ENCODE data around the gene GRB10. TPM values are rescaled to one million over a fixed set of nuclear protein-coding genes. Genes with fewer than 3 reads are reported as not detected.

GRB10 gene
- polyA plus RNA-seq, 3 donors, result 1.3 to 3.1 (median 1.5) TPM

GRCh38 chr7:50812841-50813475, 30.3 kb upstream of the GRB10 start:
- Mint-ChIP-seq H3K27ac (no peak overlapping the region), H3K4me3 (no peak overlapping the region), H3K27me3 (ENCODE audit: low read depth in 3 of 3) (peaks cover 0 to 6% (median 2%) of the 10 kb centered on the region in 3 donors), H3K4me1 (no peaks in the 10 kb centered on the region), H3K9me3 (peaks cover 0 to 2% (median 0%) of the 10 kb centered on the region in 7 donors), H3K36me3 (no peaks in the 10 kb centered on the region)
- Histone ChIP-seq H4K20me1 (ENCODE audit: insufficient read depth, low read length) (no peaks in the 10 kb centered on the region), H3K4me1 (ENCODE audit: control insufficient read depth in 1 of 2, insufficient read depth in 2 of 2, low read length in 2 of 2) (no peaks in the 10 kb centered on the region), H2AFZ (ENCODE audit: insufficient read depth, low read depth, low read length, poor library complexity, severe bottlenecking) (no peak overlapping the region), H3K79me2 (ENCODE audit: insufficient read depth, low read length) (no peaks in the 10 kb centered on the region), H3K27ac (ENCODE audit: low read depth in 1 of 2, low read length in 2 of 2) (no peak overlapping the region), H3K9me3 (replicated peaks in 1 of 2; ENCODE audit: control insufficient read depth in 1 of 2, insufficient read depth in 1 of 2, low read length in 2 of 2) (no peaks in the 10 kb centered on the region), H3K36me3 (replicated peaks in 1 of 2; ENCODE audit: control insufficient read depth in 1 of 2, insufficient read depth in 2 of 2, low read length in 2 of 2) (no peaks in the 10 kb centered on the region), H3K9ac (ENCODE audit: insufficient read depth, low read length, poor library complexity, severe bottlenecking) (no peak overlapping the region), H3K4me3 (replicated peaks in 1 of 3; ENCODE audit: low read depth in 2 of 3, low read length in 3 of 3) (no peak overlapping the region), H3K4me2 (replicated peaks; ENCODE audit: extremely low read depth, low read length, poor library complexity, severe bottlenecking) (no peak overlapping the region), H3K27me3 (ENCODE audit: control insufficient read depth in 2 of 2, insufficient read depth in 2 of 2, low read length in 2 of 2) (no peaks in the 10 kb centered on the region)
- intact Hi-C loops (cut with micrococcal nuclease), result no loop called here
- TF ChIP-seq, protein P1, sequence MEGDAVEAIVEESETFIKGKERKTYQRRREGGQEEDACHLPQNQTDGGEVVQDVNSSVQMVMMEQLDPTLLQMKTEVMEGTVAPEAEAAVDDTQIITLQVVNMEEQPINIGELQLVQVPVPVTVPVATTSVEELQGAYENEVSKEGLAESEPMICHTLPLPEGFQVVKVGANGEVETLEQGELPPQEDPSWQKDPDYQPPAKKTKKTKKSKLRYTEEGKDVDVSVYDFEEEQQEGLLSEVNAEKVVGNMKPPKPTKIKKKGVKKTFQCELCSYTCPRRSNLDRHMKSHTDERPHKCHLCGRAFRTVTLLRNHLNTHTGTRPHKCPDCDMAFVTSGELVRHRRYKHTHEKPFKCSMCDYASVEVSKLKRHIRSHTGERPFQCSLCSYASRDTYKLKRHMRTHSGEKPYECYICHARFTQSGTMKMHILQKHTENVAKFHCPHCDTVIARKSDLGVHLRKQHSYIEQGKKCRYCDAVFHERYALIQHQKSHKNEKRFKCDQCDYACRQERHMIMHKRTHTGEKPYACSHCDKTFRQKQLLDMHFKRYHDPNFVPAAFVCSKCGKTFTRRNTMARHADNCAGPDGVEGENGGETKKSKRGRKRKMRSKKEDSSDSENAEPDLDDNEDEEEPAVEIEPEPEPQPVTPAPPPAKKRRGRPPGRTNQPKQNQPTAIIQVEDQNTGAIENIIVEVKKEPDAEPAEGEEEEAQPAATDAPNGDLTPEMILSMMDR (IDR thresholded peaks at IDR 0.05), result no peak
- DNase-seq, result no peak
- WGBS (ENCODE audit: insufficient coverage), result 86% methylated on average over 1 of the region's 1 CpG

DNA sequence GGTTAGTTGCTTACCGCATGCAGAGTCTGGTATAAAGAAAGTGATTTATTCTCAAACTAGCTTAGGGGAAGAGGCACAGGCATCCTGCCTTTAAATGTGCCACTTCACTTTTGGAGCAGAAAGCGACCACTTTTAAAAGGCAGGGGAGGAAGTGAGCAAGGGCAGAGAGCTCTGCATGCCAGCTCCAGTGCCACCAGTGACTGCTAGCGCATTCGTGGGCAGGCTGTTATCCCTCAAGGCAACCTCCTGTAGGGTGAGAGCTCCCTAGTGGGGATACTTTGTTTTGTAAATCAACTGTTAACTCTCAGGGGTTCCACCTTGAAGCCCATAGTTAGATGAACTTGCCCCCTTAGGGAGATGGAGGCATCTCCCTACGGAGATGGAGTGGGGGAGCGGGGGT, 29.4 kb upstream of the GRB10 start:
- peaks cover 0 to 7% (median 2%) of the 10 kb centered on the region in 3 donors for H3K27me3 Mint-ChIP-seq (ENCODE audit: low read depth in 3 of 3)
- H3K27ac Mint-ChIP-seq, result no peak overlapping the region
- TF ChIP-seq, protein P1 (IDR thresholded peaks at IDR 0.05), result no peak

More for the DNA sequence above, 29.4 kb upstream of the GRB10 start:
- DNase-seq, result no peak
- no peaks in the 10 kb centered on the region for H3K27me3 ChIP-seq (ENCODE audit: control insufficient read depth in 2 of 2, insufficient read depth in 2 of 2, low read length in 2 of 2)
- no peaks in the 10 kb centered on the region for H3K79me2 ChIP-seq (ENCODE audit: insufficient read depth, low read length)
- no peaks in the 10 kb centered on the region for H4K20me1 ChIP-seq (ENCODE audit: insufficient read depth, low read length)
- no peak overlapping the region for H3K4me3 ChIP-seq (replicated peaks in 1 of 3; ENCODE audit: low read depth in 2 of 3, low read length in 3 of 3)
- H3K9ac ChIP-seq (ENCODE audit: insufficient read depth, low read length, poor library complexity, severe bottlenecking), result no peak overlapping the region
- H2AFZ ChIP-seq (ENCODE audit: insufficient read depth, low read depth, low read length, poor library complexity, severe bottlenecking), result no peak overlapping the region
- Mint-ChIP-seq H3K9me3 (peaks cover 0 to 2% (median 0%) of the 10 kb centered on the region in 7 donors), H3K4me3 (no peak overlapping the region), H3K36me3 (no peaks in the 10 kb centered on the region), H3K4me1 (no peaks in the 10 kb centered on the region)
- intact Hi-C loops (cut with micrococcal nuclease), result no loop called here
- no peak overlapping the region for H3K27ac ChIP-seq (ENCODE audit: low read depth in 1 of 2, low read length in 2 of 2)
- H3K4me1 ChIP-seq (ENCODE audit: control insufficient read depth in 1 of 2, insufficient read depth in 2 of 2, low read length in 2 of 2), result no peaks in the 10 kb centered on the region
- no peak overlapping the region for H3K4me2 ChIP-seq (replicated peaks; ENCODE audit: extremely low read depth, low read length, poor library complexity, severe bottlenecking)
- WGBS (ENCODE audit: insufficient coverage), result 0% methylated on average over 2 of the region's 6 CpGs
- H3K36me3 ChIP-seq (replicated peaks in 1 of 2; ENCODE audit: control insufficient read depth in 1 of 2, insufficient read depth in 2 of 2, low read length in 2 of 2), result no peaks in the 10 kb centered on the region
- no peaks in the 10 kb centered on the region for H3K9me3 ChIP-seq (replicated peaks in 1 of 2; ENCODE audit: control insufficient read depth in 1 of 2, insufficient read depth in 1 of 2, low read length in 2 of 2)

Measured in CD14-positive monocyte (primary cell).